A172 (cell line): ENCODE measurements around the gene ZP4. TPM values are rescaled to one million over a fixed set of nuclear protein-coding genes. Genes with fewer than 3 reads are reported as not detected.
"Not testable (repeated sequence)": the region's sequence is repeated elsewhere in the genome, so short reads cannot be mapped to it uniquely, and the experiment has no call there.

Experiments used
- DNase-seq: peaks from one replicate; pipeline ENCODE4 v3.0.0-alpha.2; 2015; ENCODE audit warnings: low spot score
- total RNA-seq: library from RNA; depleted of rRNA; stranded (reverse); fragments of >200 nt; shearing (Covaris generic); gene quantifications from 2 replicates; pipeline ENCODE4 v1.2.3, GENCODE V29; 2014

The ZP4 gene
- total RNA-seq, 1 experiment from 2014 or later, result not detected

- no peak for DNase-seq
Measured at GRCh38 chr1:237877631-237878030, 13.1 kb downstream of the ZP4 start.

- DNase-seq, result peak; percentile 26
Measured at GRCh38 chr1:237875291-237875690, 15.4 kb downstream of the ZP4 start.

GRCh38 chr1:237873487-237874211 is 17.1 kb downstream of the ZP4 start:
- DNase-seq, result peak; percentile 99

GRCh38 chr1:237868817-237869600 is 21.7 kb downstream of the ZP4 start:
- peak; percentile 21 for DNase-seq

- DNase-seq, result no peak
Measured at GRCh38 chr1:237867380-237867888, 23.3 kb downstream of the ZP4 start.

GRCh38 chr1:237864338-237865244 is 26.1 kb downstream of the ZP4 start:
- DNase-seq, result peak; percentile 57

GRCh38 chr1:237863234-237863633 is 27.5 kb downstream of the ZP4 start:
- DNase-seq, result no peak

- DNase-seq, result no peak
Measured at GRCh38 chr1:237861944-237862343, 28.8 kb downstream of the ZP4 start.

GRCh38 chr1:237858992-237859391 is 31.7 kb downstream of the ZP4 start:
- DNase-seq, result no peak

GRCh38 chr1:237857455-237857854 is 33.3 kb downstream of the ZP4 start:
- DNase-seq, result no peak

- no peak for DNase-seq
Measured at GRCh38 chr1:237852342-237852741, 38.4 kb downstream of the ZP4 start.

- peak; percentile 82 for DNase-seq
Measured at GRCh38 chr1:237851210-237851845, 39.4 kb downstream of the ZP4 start.

GRCh38 chr1:237843516-237843915 is 47.2 kb downstream of the ZP4 start:
- not testable (repeated sequence) for DNase-seq

- no peak for DNase-seq
Measured at GRCh38 chr1:237841485-237841884, 49.2 kb downstream of the ZP4 start.

- no peak for DNase-seq
Measured at GRCh38 chr1:237838904-237839534, 51.7 kb downstream of the ZP4 start.

- DNase-seq, result no peak
Measured at GRCh38 chr1:237838320-237838719, 52.4 kb downstream of the ZP4 start.

GRCh38 chr1:237834461-237834860 is 56.3 kb downstream of the ZP4 start:
- no peak for DNase-seq

GRCh38 chr1:237834048-237834447 is 56.7 kb downstream of the ZP4 start:
- no peak for DNase-seq

- DNase-seq, result no peak
Measured at GRCh38 chr1:237832858-237833257, 57.9 kb downstream of the ZP4 start.
